Dendritic cell treated with granulocyte-macrophage colony-stimulating factor and Interleukin-4, amounts not matched to agents 40 ng/mL and 50 ng/mL, for 4 days (primary cell): Measurements from ENCODE around the gene INHBC.
"Not testable (repeated sequence)": the region's sequence is repeated elsewhere in the genome, so short reads cannot be mapped to it uniquely, and the experiment has no call there.

Source experiments
- H3K27ac Mint-ChIP-seq: one replicate; pipeline ENCODE4 v1.8.0; 2022; ENCODE audit warnings: mild to moderate bottlenecking, mixed read lengths
- H3K27me3 Mint-ChIP-seq: one replicate; pipeline ENCODE4 v1.8.0; 2022; ENCODE audit warnings: mild to moderate bottlenecking, mixed read lengths
- H3K36me3 Mint-ChIP-seq: one replicate; pipeline ENCODE4 v1.8.0; 2022; ENCODE audit warnings: low read depth, mixed read lengths
- H3K4me1 Mint-ChIP-seq: one replicate; pipeline ENCODE4 v1.8.0; 2022; ENCODE audit warnings: low read depth, mixed read lengths
- H3K4me3 Mint-ChIP-seq: one replicate; pipeline ENCODE4 v1.8.0; 2022; ENCODE audit warnings: mild to moderate bottlenecking, moderate library complexity, mixed read lengths
- H3K9me3 Mint-ChIP-seq: one replicate; pipeline ENCODE4 v1.8.0; 2022; ENCODE audit warnings: mixed read lengths
- intact Hi-C: fragments of 100-400 bp; cut with micrococcal nuclease; formaldehyde crosslinking; loops from one replicate; pipeline ENCODE4 v1.15.0; 2022

INHBC gene

DNA sequence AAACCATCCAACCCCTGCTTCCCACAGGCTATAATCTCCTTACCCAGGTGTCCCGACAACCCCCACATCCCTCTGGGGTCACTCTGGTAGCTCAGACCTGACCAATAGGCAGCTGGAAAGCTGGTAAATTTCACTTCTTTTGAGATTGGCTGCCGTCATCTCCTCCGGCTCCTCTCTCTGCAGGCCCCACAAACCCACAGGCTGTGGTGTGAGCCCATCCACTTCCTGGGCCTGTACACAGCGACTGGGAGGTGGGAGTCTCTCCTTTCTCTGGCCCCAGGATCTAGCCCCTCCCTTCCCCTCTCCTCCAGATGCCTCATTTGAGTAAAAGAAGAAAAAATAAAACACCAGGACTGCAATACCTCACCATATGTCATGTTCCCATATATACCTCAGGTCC is 709 bp downstream of the INHBC start:
- H3K9me3 Mint-ChIP-seq = no peaks in the 10 kb centered on the region
- intact Hi-C loops = no loop called here
- H3K27ac Mint-ChIP-seq = peak overlapping the region; percentile 60
- H3K27me3 Mint-ChIP-seq = no peaks in the 10 kb centered on the region
- peaks cover 2% of the 10 kb centered on the region for H3K36me3 Mint-ChIP-seq
- no peak overlapping the region for H3K4me3 Mint-ChIP-seq
- H3K4me1 Mint-ChIP-seq = peaks cover 14% of the 10 kb centered on the region

DNA sequence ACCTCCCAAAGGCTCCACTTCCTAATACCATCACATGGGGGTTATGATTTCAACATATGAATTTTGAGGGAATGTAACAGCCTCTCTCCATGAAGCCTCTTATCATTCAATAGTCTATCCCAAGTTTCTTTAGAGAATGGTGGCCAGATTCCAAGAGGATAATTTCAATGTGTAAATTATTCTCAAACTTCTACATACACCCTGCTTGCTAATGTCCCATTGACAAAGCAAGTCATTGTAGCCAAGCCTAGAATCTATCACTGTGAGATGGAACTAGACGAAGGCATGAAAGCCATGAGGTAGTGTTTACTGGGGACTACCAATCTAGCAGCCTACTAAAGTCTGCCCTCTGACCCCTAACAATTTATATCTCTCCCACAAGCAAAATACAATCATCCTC is 3.8 kb downstream of the INHBC start:
- Mint-ChIP-seq H3K9me3 (no peaks in the 10 kb centered on the region), H3K27me3 (peaks cover 2% of the 10 kb centered on the region), H3K4me3 (no peak overlapping the region), H3K27ac (no peak overlapping the region), H3K4me1 (peaks cover 12% of the 10 kb centered on the region), H3K36me3 (no peaks in the 10 kb centered on the region)
- intact Hi-C loops = no loop called here

GRCh38 chr12:57439762-57440266 is 5.2 kb downstream of the INHBC start:
- no peak overlapping the region for H3K27ac Mint-ChIP-seq
- no peaks in the 10 kb centered on the region for H3K36me3 Mint-ChIP-seq
- H3K4me3 Mint-ChIP-seq = no peak overlapping the region
- H3K9me3 Mint-ChIP-seq = no peaks in the 10 kb centered on the region
- peaks cover 2% of the 10 kb centered on the region for H3K27me3 Mint-ChIP-seq
- peaks cover 19% of the 10 kb centered on the region for H3K4me1 Mint-ChIP-seq
- intact Hi-C loops = no loop called here

DNA sequence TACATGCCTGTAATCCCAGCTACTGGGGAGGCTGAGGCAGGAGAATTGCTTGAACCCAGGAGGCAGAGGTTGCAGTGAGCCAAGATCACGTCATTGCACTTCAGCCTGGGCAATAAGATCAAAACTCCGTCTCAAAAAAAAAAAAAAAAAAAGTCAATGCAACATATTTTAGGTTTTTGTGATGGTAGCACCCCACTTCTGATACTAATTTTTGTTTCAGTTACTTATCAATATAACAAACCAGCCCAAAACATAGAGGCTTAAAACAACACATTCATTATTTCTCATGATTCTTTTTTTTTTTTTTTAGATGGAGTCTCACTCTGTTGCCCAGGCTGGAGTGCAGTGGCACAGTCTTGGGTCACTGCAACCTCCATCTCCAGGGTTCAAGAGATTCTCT is 6.8 kb downstream of the INHBC start:
- H3K9me3 Mint-ChIP-seq, H3K27ac Mint-ChIP-seq, H3K4me3 Mint-ChIP-seq, H3K27me3 Mint-ChIP-seq, intact Hi-C loops, H3K36me3 Mint-ChIP-seq: not testable (repeated sequence)
- peaks cover 22% of the 10 kb centered on the region for H3K4me1 Mint-ChIP-seq

DNA sequence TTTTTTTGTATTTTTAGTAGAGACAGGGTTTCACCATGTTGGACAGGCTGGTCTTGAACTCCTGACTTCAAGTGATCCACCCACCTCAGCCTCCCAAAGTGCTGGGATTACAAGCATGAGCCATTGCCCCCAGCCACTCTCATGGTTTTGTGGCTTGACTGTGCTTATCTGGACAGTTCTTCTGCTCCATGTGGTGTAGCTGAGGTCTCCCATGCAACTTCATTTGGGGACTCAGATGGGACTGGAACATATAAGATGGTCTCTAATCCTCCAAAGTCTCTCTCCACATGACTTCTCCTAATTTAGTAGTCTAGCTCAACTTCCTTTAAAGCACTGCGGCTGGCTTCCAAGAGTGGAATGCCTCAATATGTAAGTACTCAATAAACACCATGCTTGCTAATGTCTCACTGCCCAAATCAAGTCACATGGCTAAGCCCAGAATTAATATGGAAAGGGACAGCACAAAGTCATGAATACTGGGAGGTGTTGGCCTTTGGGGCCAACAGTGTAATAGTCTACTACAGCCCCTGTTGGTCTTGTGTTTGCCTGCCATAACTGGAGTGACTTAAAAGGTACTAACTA is 7.4 kb downstream of the INHBC start:
- H3K36me3 Mint-ChIP-seq = no peaks in the 10 kb centered on the region
- intact Hi-C loops = no loop called here
- no peaks in the 10 kb centered on the region for H3K9me3 Mint-ChIP-seq
- no peak overlapping the region for H3K4me3 Mint-ChIP-seq
- H3K4me1 Mint-ChIP-seq = peaks cover 22% of the 10 kb centered on the region
- H3K27me3 Mint-ChIP-seq = peaks cover 2% of the 10 kb centered on the region
- no peak overlapping the region for H3K27ac Mint-ChIP-seq

GRCh38 chr12:57444337-57444736 is 9.8 kb downstream of the INHBC start:
- H3K4me1 Mint-ChIP-seq = peaks cover 22% of the 10 kb centered on the region
- H3K4me3 Mint-ChIP-seq, H3K36me3 Mint-ChIP-seq, H3K27me3 Mint-ChIP-seq, intact Hi-C loops, H3K9me3 Mint-ChIP-seq: not testable (repeated sequence)
- H3K27ac Mint-ChIP-seq = peak overlapping the region; percentile 69

DNA sequence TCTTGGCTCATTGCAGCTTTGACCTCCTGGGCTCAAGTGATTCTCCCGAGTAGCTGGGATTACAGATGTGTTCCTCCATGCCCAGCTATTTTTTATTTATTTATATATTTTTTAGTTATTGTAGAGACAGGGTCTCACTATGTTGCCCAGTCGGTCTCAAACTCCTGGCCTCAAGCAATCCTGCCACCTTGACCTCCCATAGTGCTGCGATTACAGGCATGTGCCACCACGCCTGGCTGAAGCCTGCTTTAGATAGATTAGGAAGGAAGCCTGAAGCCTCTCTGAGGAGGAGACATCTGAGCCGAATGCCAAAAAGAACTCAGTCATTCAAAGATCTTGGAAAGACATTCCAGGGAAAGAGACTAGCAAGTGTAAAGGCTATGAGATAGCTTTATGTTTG is 10.2 kb downstream of the INHBC start:
- Mint-ChIP-seq H3K9me3 (no peaks in the 10 kb centered on the region), H3K27me3 (peaks cover 2% of the 10 kb centered on the region), H3K4me1 (peaks cover 22% of the 10 kb centered on the region), H3K27ac (peak overlapping the region; percentile 69), H3K4me3 (no peak overlapping the region), H3K36me3 (no peaks in the 10 kb centered on the region)
- intact Hi-C loops = no loop called here

DNA sequence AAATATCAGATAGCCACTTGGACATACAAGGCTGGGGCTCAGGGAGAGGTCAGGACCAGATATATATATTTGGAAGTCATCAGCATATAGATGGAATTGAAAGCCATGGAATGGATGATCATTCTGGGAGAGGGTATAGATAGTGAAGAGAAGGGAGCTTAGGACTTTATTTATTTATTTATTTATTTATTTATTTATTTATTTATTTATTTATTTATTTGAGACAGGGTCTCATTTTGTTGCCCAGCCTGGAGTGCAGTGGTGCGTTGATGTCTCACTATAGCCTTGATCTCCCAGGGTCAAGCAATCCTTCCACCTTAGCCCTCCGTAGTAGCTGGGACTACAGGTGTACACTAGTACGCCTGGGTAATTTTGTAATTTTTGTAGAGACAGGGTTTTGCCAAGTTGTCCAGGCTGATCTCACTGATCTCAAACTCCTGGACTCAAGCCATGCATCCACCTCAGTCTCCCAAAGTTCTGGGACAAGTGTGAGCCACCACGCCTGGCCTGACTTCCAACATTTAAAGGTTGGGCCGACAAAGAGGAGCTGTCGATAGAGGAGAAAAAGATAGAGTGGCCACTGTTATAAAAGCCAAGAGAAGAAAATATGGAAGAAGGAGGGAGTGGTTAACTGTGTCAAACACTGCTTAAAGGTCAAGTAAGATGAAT is 11.8 kb downstream of the INHBC start:
- peaks cover 2% of the 10 kb centered on the region for H3K27me3 Mint-ChIP-seq
- intact Hi-C loops = no loop called here
- H3K36me3 Mint-ChIP-seq = no peaks in the 10 kb centered on the region
- no peak overlapping the region for H3K4me3 Mint-ChIP-seq
- no peak overlapping the region for H3K27ac Mint-ChIP-seq
- peaks cover 16% of the 10 kb centered on the region for H3K4me1 Mint-ChIP-seq
- H3K9me3 Mint-ChIP-seq = no peaks in the 10 kb centered on the region

DNA sequence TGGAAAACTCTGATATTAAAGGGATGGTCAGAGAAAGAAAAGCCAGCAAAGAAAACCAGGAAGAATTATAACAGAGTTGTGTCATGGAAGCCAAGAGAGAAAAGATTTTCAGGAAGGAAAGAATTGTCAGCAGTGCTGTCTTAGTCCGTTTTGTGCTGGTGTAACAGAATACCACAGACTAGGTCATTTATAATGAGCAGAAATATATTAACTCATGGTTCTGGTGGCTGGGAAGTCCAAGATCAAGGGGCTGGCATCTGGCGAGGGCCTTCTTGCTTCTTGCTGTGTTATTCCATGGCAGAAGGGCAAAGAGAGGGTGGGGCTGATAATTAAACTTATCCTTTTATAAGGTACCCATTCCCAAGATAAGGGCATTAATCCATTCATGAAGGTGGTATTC is 14.1 kb downstream of the INHBC start:
- Mint-ChIP-seq H3K4me3 (no peak overlapping the region), H3K4me1 (peaks cover 26% of the 10 kb centered on the region), H3K36me3 (no peaks in the 10 kb centered on the region), H3K27ac (no peak overlapping the region), H3K9me3 (no peaks in the 10 kb centered on the region), H3K27me3 (no peaks in the 10 kb centered on the region)
- intact Hi-C loops = no loop called here

GRCh38 chr12:57449375-57449774 is 14.8 kb downstream of the INHBC start:
- Mint-ChIP-seq H3K27ac (no peak overlapping the region), H3K9me3 (no peaks in the 10 kb centered on the region), H3K36me3 (no peaks in the 10 kb centered on the region), H3K4me1 (peaks cover 24% of the 10 kb centered on the region), H3K27me3 (no peaks in the 10 kb centered on the region), H3K4me3 (no peak overlapping the region)
- intact Hi-C loops = no loop called here

- Mint-ChIP-seq H3K27ac (no peak overlapping the region), H3K27me3 (peaks cover under 1% of the 10 kb centered on the region), H3K9me3 (no peaks in the 10 kb centered on the region), H3K36me3 (no peaks in the 10 kb centered on the region), H3K4me1 (peaks cover 21% of the 10 kb centered on the region), H3K4me3 (no peak overlapping the region)
- intact Hi-C loops = loop anchor here (5.0 kb wide), 1 partner anchor 188 kb away; no protein-coding TSS in a partner anchor
Measured at GRCh38 chr12:57450057-57450456, 15.5 kb downstream of the INHBC start.

DNA sequence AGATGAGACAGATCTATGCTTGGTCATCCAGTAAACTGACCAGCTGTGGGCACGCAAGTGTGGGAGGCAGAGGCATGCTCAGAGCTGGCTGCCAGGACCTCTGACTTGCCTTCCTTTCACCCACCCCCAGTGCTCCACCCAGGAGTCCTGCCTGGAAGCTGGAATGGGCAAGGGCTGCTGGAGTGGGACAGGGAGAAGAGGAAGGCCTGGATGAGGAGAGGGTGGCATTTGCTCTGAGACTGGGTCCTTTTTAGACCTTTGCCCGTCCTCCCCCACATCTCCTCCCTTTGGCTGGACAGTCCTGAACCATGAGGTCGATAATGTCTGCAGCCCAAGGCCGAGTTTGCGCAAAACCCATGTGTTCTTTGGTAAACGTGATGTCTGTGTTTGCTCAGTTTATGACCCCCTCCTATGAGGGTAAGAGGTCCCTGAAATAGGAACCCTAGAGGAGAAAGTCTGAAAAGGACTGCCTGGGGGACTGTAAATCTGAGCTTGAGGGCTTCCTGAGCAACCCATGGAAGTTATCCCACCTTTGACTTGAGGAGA is 16.7 kb downstream of the INHBC start:
- Mint-ChIP-seq H3K27ac (no peak overlapping the region), H3K4me3 (no peak overlapping the region), H3K27me3 (peaks cover 13% of the 10 kb centered on the region), H3K36me3 (no peaks in the 10 kb centered on the region), H3K9me3 (no peaks in the 10 kb centered on the region), H3K4me1 (peaks cover 23% of the 10 kb centered on the region)
- intact Hi-C loops = loop anchor here (5.0 kb wide), 1 partner anchor 189 kb away; no protein-coding TSS in a partner anchor

DNA sequence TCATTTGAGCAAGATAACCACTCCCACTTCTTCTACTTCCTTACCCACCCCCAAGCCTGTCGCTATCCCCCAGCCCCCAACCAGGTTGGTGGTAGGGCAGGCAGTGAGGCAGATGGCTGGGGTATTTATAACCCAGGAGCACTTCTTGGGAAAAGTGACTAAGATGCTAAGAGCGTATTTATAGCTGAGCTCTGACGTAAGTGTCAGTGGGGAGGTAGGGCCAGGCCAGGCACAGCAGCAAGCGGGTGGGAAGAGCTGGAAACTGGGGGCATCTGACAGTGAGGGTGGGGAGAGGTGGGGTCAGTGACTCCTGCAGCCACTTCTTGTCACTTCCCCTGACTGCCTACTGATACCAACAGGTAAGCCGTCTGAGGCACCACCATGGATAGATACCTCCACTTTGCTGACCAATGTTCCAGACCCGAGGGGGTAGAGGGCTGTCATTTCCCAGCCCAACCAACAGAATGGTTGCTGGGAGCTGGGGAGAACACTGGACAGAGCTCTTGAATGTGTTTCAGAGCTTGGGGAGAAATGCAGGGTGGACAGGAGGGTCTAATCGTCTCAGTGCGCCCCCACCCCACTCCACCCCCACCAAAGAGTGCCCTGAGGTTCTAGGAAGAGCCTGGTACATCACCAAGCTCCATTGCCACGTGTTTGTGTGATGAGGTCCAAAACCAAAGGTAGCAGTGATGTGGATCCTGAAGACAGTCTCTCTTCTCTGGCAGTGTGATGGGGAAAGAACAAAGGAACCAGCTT is 17.8 kb downstream of the INHBC start:
- H3K4me3 Mint-ChIP-seq = no peak overlapping the region
- H3K36me3 Mint-ChIP-seq = no peaks in the 10 kb centered on the region
- H3K4me1 Mint-ChIP-seq = peaks cover 23% of the 10 kb centered on the region
- no peaks in the 10 kb centered on the region for H3K9me3 Mint-ChIP-seq
- H3K27ac Mint-ChIP-seq = no peak overlapping the region
- peaks cover 14% of the 10 kb centered on the region for H3K27me3 Mint-ChIP-seq
- intact Hi-C loops = loop anchor here (2.0 to 5.0 kb wide), 2 partner anchors 146 to 190 kb away; no protein-coding TSS in a partner anchor

DNA sequence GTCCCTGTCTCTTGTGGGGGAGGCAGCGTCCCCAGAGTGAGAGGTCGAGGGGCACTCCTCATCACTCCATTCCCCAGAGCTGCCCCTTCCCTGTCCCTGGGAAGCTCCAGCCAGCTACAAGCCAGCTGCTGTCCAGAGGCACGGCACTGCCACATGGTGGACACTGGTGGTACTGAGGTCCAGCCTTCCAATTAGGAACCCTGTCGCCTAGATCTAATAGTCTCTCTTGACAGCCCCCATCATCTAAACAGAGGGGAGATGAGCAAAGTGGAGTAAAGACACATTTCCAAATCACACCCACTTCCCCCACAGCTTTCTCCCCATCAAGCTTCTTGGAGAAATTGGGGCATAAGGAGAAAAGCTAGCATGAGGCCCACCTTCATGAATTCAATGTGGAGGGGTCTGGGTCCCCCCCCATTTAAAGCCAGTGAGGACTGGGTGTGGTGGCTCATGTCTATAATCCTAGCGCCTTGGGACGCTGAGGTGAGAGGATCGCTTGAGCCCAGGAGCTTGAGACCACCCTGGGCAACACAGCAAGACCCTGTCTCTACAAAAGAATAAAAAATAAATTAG is 18.4 kb downstream of the INHBC start:
- Mint-ChIP-seq H3K9me3 (no peaks in the 10 kb centered on the region), H3K36me3 (no peaks in the 10 kb centered on the region), H3K4me3 (no peak overlapping the region), H3K4me1 (peaks cover 23% of the 10 kb centered on the region), H3K27me3 (peaks cover 14% of the 10 kb centered on the region), H3K27ac (no peak overlapping the region)
- intact Hi-C loops = loop anchor here (2.0 to 5.0 kb wide), 2 partner anchors 146 to 191 kb away; no protein-coding TSS in a partner anchor
